ENCODE results near the gene CIB4. TPM values are rescaled to one million over a fixed set of nuclear protein-coding genes. Genes with fewer than 3 reads are reported as not detected.

Gene CIB4
- total RNA-seq = not detected in 2 replicates

GRCh38 chr2:26640781-26641564, at the start of gene CIB4:
CIB4 (minus strand) TSS chr2:26641366; CDS start chr2:26641314, 52 bp downstream.

Other genes with a start within 250 kb of the CIB4 start
- not detected in 2 replicates for gene DRC1, start 239.4 kb downstream of the CIB4 start, total RNA-seq
- not detected in 2 replicates for gene OTOF, start 163.2 kb downstream of the CIB4 start, total RNA-seq
- 0.49 and 1.4 TPM in 2 replicates for gene KCNK3, start 51.4 kb upstream of the CIB4 start, total RNA-seq
- gene SLC35F6, start 122.9 kb upstream of the CIB4 start, total RNA-seq = 51.8 and 73.0 TPM in 2 replicates
- gene CENPA, start 144.7 kb upstream of the CIB4 start, total RNA-seq = 4.6 and 51.2 TPM in 2 replicates
- 0.16 TPM in 1 of 2 replicates, not detected in the other for gene DPYSL5, start 206.8 kb upstream of the CIB4 start, total RNA-seq

Data from mesangial cell (primary cell).